Kidney (tissue), 14 donors: ENCODE data around the gene SLC24A4. TPM values are rescaled to one million over a fixed set of nuclear protein-coding genes. Genes with fewer than 3 reads are reported as not detected.

Experiments
- DNase-seq, 5 donors: peaks; one replicate each; pipeline ENCODE4 v3.0.0-alpha.2; 2013 to 2020
- FAIRE-seq: peaks from 2 replicates; lab custom pipeline; 2012; peaks lifted over from hg19 to GRCh38; lab: Jason Lieb, UNC
- H3K27ac ChIP-seq, 2 donors: one replicate each; pipeline ENCODE4 v1.7.0; 2013; ENCODE audit warnings: low read depth in 2 of 2, low read length in 2 of 2, inconsistent platforms in 1 of 2
- H3K27me3 ChIP-seq: one replicate; pipeline ENCODE4 v1.7.1; 2013; ENCODE audit warnings: low read length, inconsistent platforms; ENCODE audit not compliant: control insufficient read depth, insufficient read depth
- H3K36me3 ChIP-seq, 3 donors: one replicate each; pipeline versions ENCODE4 v1.7.0 to v1.7.1; 2013; ENCODE audit warnings: low read length in 3 of 3, control low read depth in 1 of 3, inconsistent platforms in 1 of 3; ENCODE audit not compliant: insufficient read depth in 3 of 3, control insufficient read depth in 2 of 3
- H3K4me1 ChIP-seq, 3 donors: one replicate each; pipeline versions ENCODE4 v1.7.0 to v1.7.1; 2013; ENCODE audit warnings: low read length in 3 of 3, inconsistent platforms in 1 of 3, low read depth in 1 of 3; ENCODE audit not compliant: control insufficient read depth in 2 of 3, insufficient read depth in 2 of 3
- H3K4me3 ChIP-seq, 3 donors: one replicate each; pipeline versions ENCODE4 v1.7.0 to v1.8.1; 2013; ENCODE audit warnings: low read length in 3 of 3, control low read depth in 1 of 3, inconsistent platforms in 1 of 3
- H3K9ac ChIP-seq, 3 donors: one replicate each; pipeline versions ENCODE4 v1.7.0 to v1.7.1; 2013; ENCODE audit warnings: low read length in 3 of 3, control low read depth in 1 of 3, inconsistent platforms in 1 of 3
- H3K9me3 ChIP-seq, 3 donors: one replicate each; pipeline versions ENCODE4 v1.7.0 to v1.7.1; 2013; ENCODE audit warnings: low read length in 3 of 3, control low read depth in 1 of 3, inconsistent platforms in 1 of 3; ENCODE audit not compliant: control insufficient read depth in 2 of 3, insufficient read depth in 1 of 3
- intact Hi-C: fragments of 100-400 bp; cut with DNase I; formaldehyde crosslinking; loops from one replicate; pipeline ENCODE4 v1.11.1; 2022
- polyA plus RNA-seq: library from polyadenylated mRNA; stranded (reverse); fragments of 350-450 nt; fragmentation: Illumina TruSeq; extraction: RNeasy Lipid Tissue Mini Kit (QIAGEN cat#74804); gene quantifications from one replicate; pipeline ENCODE4 v1.2.3, GENCODE V29; 2014; ENCODE audit warnings: low read depth, low replicate concordance; ENCODE audit not compliant: insufficient read depth
- total RNA-seq: library from RNA; stranded (reverse); fragmentation: NEBNext Ultra II Directional; extraction: Animal tissue kit (Norgen Biotek cat#: 25700); gene quantifications from one replicate; pipeline ENCODE4 v1.2.1, GENCODE V29; 2021
- TF ChIP-seq, protein P1 (sequence below): IDR thresholded peaks from 3 replicates; pipeline ENCODE4 v1.5.1; 2012; ENCODE audit warnings: mild to moderate bottlenecking, moderate library complexity, borderline replicate concordance; ENCODE audit not compliant: insufficient read depth; ENCODE audit errors: extremely low read depth
- donor health status: control.
- donor health status: control.
- donor health status: control.
- donor health status: control.
- donor health status: control.
- donor health status: DM: yes; HTN: yes; CAD: no.
- donor health status: Normal renal cell carcinoma (clear cell type).

SLC24A4 gene
- total and polyA plus RNA-seq, 2 donors from 2014 or later, result 0.32 to 0.85 TPM

DNA sequence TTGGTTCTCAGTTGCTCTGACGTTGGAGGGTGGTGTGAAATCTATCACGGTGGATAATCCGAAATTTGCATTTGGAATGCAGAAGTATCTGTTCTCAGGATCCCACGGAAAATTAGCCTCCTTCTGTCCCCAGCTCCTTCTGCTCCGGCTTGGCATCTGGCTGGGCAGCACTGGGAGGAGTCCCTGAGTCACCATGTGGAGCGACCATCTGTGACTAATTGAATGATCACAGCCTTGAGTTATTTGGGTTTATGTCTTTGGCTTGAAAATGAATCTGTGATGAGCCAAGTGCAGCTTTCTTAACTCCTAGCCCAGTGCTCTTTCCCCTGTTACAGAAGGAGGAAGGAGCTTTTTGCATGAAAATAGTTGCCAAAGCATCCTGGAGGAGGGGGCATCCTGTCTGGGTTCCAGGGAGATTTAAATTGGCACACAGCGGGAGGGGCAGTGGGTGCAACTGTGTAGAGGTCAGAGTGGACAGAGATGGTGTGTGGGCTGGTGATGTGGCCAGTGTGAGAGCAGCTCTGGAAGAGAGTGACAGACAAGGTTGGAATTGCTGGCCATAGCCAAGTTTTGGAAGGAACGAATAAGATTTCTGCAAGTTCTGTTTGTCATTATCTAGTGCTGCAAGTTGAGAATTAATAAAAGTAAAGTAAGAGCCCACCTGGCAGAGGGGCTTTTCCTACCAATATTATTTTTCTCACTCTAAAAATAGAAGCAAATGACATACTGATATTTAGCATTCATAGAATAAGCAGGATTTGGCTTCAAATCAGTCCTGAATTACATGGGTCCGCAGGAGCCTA lies 74.4 kb downstream of the SLC24A4 start:
- TF ChIP-seq, protein P1, sequence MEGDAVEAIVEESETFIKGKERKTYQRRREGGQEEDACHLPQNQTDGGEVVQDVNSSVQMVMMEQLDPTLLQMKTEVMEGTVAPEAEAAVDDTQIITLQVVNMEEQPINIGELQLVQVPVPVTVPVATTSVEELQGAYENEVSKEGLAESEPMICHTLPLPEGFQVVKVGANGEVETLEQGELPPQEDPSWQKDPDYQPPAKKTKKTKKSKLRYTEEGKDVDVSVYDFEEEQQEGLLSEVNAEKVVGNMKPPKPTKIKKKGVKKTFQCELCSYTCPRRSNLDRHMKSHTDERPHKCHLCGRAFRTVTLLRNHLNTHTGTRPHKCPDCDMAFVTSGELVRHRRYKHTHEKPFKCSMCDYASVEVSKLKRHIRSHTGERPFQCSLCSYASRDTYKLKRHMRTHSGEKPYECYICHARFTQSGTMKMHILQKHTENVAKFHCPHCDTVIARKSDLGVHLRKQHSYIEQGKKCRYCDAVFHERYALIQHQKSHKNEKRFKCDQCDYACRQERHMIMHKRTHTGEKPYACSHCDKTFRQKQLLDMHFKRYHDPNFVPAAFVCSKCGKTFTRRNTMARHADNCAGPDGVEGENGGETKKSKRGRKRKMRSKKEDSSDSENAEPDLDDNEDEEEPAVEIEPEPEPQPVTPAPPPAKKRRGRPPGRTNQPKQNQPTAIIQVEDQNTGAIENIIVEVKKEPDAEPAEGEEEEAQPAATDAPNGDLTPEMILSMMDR, result no peak
- Histone ChIP-seq H3K27me3 (no peaks in the 10 kb centered on the region), H3K4me1 (no peaks in the 10 kb centered on the region), H3K27ac (no peak overlapping the region), H3K36me3 (no peaks in the 10 kb centered on the region), H3K4me3 (no peak overlapping the region), H3K9ac (no peak overlapping the region), H3K9me3 (no peaks in the 10 kb centered on the region)
- DNase-seq (peak in 2 of 5 donors; percentile 29 to 46), FAIRE-seq (no peak)
- intact Hi-C loops, result no loop called here

DNA sequence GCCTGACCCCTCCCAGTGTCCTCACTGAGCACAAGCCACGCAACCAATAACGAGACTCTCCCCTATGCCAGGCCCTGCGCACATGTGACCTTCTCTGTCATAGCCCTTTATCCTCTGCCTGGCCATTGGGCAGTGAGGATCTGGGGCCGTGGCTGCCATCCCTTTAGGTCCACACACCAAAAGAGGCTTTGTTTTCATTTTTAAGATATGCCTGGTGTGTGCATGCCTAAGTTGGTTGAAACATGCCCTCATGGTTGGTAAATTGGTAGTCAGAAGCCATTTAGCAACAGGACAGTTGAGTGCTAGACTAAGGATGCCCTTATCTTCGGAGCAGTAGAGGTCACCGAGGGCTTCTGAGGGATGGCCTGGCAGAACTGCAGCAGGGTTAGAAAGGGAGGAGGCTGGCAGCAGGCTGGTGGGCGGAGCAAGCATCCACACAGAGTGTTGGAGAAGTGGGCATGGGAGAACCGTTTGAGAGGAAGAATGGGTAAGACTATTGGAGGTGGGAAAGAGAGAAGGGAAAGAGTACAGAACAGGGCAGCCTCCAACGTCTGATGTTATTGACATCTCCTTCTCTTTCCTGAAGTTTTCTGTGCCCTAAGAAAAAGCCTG lies 75.1 kb downstream of the SLC24A4 start:
- no peaks in the 10 kb centered on the region for H3K9me3 ChIP-seq
- no peak overlapping the region for H3K4me3 ChIP-seq
- TF ChIP-seq, protein P1, result no peak
- no peak overlapping the region for H3K27ac ChIP-seq
- no peaks in the 10 kb centered on the region for H3K4me1 ChIP-seq
- DNase-seq, result no peak
- H3K9ac ChIP-seq, result no peak overlapping the region
- no peak for FAIRE-seq
- no peaks in the 10 kb centered on the region for H3K36me3 ChIP-seq
- no peaks in the 10 kb centered on the region for H3K27me3 ChIP-seq
- intact Hi-C loops, result no loop called here

DNA sequence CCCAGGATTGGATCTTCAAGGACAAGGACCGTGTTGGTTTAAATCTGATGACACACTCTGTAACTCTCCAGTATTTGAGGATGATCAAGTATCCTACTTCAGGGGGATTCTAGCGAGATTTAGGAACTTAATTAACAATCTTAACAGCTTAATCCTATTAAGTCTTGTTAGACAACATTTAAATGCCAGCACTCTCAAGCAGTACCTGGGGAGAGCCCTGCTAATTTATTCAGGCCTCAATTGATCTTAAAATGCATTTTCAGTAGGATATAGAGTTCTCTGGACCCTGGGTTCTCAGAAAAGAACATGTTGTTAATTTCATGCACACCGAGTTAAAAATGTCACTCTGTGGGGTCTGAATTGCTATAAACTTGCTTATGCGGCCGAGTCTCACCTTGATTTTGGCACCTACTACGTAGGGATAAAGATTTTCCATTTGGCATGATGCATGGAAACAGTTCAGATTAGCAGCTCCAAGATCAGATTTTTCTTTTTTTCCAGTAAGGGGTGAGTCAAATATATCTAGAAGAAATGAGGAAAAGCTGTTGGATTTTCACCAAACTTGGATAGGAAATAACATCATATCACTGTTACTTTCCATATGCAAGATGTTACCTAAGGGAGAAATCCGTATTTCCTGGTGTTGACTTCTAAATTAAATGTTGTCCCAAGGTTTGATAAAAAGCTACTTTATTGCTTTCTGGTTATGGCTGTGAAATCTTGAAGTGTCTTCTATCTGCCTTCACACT lies 76.1 kb downstream of the SLC24A4 start:
- Histone ChIP-seq H3K9me3 (no peaks in the 10 kb centered on the region), H3K4me1 (no peaks in the 10 kb centered on the region), H3K27ac (no peak overlapping the region), H3K36me3 (no peaks in the 10 kb centered on the region), H3K27me3 (no peaks in the 10 kb centered on the region), H3K9ac (no peak overlapping the region), H3K4me3 (no peak overlapping the region)
- DNase-seq (no peak), FAIRE-seq (no peak)
- TF ChIP-seq, protein P1, result no peak
- intact Hi-C loops, result no loop called here
